Choroid plexus epithelial cell (primary cell): Measurements from ENCODE around the gene NRL.

Source experiments
- DNase-seq: peaks from one replicate; pipeline ENCODE4 v3.0.0-alpha.2; 2010; ENCODE audit warnings: low read depth
- H3K4me3 ChIP-seq: 2 replicates; pipeline ENCODE4 v1.5.1; 2011; ENCODE audit warnings: low read depth, mild to moderate bottlenecking, control low read depth, low read length, moderate library complexity
- TF ChIP-seq, protein P1 (sequence below): conservative IDR thresholded peaks from 2 replicates; pipeline ENCODE4 v1.5.1; 2011; ENCODE audit warnings: low read depth, mild to moderate bottlenecking, control low read depth, inconsistent platforms, low read length, moderate library complexity

Gene NRL

DNA sequence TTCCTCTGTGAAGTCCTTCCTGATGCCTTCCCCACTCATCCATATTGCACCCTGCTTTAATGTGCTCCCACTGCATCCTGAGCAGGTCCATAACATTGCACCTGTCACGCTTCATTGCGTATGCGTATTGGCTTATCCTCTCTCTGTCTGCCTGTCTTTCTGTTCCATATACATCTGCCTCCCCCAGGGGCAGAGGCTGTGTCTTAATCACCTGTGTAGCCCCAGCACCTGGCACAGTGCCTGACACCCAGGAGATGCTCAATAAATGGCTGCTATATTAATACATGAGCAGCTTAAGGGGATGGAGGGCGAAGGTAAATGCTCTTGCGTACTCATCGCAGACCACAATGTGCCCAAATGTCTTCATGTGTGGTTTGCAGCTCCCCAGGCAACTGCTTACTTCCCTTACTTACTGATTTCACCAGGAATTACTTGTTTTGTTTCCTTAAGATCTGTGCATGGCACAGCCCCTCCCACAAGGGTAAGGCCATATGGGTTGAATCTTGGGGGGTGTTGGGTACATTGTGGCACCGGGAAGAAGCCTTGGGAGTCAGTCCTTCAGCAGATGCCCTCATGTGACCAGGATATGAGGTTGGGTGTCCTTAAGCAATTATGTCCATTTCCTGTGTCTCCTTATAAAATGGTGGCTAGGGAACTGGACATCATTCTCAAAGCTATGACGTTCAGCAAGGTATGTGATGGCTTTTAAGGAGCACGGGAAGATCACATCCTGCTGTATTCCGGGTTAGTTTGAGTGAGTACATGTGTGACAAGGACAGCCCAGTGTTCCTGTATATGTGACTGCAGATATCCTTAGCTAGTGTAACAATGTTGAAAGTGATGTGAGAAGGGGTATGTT is 44.2 kb downstream of the NRL start:
- H3K4me3 ChIP-seq: no peak overlapping the region
- no peak for DNase-seq
- TF ChIP-seq, protein P1, sequence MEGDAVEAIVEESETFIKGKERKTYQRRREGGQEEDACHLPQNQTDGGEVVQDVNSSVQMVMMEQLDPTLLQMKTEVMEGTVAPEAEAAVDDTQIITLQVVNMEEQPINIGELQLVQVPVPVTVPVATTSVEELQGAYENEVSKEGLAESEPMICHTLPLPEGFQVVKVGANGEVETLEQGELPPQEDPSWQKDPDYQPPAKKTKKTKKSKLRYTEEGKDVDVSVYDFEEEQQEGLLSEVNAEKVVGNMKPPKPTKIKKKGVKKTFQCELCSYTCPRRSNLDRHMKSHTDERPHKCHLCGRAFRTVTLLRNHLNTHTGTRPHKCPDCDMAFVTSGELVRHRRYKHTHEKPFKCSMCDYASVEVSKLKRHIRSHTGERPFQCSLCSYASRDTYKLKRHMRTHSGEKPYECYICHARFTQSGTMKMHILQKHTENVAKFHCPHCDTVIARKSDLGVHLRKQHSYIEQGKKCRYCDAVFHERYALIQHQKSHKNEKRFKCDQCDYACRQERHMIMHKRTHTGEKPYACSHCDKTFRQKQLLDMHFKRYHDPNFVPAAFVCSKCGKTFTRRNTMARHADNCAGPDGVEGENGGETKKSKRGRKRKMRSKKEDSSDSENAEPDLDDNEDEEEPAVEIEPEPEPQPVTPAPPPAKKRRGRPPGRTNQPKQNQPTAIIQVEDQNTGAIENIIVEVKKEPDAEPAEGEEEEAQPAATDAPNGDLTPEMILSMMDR: no peak

DNA sequence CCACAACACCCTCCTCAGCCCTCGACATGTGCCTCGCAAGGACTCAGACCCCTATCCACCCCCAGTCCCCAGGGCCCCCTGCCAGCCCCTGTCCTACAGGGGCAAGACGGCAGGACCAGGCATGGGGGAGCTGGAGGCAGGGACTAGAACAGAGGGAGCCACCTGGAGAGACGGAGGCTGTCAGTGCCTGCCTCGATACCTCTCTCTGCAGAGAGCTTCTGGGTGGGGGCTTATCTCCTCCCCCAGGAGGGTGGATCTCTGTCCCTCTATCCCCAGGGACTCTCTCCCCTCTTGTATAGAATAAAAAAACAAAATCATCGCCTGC is 45.4 kb downstream of the NRL start:
- H3K4me3 ChIP-seq: no peak overlapping the region
- TF ChIP-seq, protein P1: no peak
- DNase-seq: no peak

DNA sequence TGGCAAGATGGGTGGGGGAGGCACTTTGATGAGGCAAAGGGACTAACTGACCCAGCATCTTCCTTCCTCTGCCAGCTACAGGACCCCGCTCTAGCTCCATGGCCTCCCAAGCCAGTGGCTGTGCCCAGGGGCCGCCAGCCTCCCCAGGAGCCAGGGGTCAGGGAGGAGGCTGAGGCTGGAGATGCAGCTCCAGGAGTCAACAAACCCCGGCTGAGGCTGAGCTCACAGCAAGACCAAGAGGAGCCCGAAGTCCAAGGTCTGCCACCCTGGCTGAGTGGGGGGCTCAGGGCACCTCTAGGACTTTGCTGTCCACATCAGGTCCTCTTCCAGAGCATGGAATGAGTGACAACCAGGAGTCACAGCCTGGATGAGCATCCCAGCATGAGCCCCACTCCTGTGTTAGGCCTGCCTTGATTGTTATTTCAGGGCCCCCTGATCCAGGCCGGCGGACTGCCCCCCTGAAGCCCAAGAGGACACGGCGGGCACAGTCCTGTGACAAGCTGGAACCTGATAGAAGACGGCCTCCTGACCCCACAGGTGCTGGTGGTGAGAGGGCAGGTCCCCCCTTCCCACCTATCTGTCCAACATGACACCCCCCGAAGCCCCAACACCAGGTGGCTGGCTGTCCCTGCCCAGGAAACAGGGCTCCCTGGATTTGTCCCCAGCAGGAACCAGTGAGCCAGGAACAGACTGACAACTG is 45.9 kb downstream of the NRL start:
- TF ChIP-seq, protein P1: no peak
- H3K4me3 ChIP-seq: no peak overlapping the region
- DNase-seq: no peak

DNA sequence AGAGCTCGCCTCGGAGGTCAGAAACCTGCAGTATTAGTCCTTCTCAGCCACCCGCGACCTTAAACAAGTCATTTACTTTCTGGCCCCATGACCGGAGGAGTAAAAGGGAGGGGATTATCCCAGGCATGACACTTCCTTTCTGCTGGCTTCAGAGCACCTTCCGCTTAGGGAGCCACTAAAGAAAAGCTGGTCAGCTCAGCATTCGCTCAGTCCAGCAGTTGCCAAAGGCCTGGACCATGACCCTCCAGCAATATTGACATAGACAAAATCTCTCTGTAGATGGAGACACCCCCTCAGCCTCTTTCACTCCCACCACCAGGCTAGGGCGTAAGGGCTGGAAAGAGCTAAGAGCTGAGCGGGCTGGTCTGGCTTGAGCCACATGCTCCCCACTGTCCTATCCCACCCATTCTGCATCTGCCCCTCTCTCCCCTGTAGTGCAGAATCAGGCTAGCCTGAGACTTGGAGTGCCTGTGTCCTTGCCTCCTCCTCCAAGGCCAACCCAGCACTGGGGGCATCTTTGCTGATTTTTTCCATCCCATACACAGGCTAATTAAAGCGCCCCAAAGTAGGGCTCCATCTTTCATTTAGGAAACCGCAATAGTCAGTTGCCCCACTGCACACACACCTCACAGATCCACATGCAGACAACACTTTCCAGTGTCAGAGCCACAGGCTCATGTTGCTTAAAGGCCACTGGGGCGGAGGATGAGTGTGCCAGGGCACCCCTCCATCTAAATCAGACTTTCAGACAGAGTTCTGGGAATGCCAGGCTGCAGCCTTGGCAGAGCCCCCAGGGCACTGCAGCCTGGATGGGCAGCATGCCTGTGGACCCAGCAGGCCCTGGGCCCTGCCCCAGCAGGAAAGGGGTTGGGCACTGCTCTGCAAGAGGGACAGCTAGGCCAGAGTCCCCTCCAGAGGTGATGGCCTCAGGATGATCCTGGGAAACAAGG is 47.3 kb downstream of the NRL start:
- H3K4me3 ChIP-seq: no peak overlapping the region
- DNase-seq: no peak
- TF ChIP-seq, protein P1: no peak

DNA sequence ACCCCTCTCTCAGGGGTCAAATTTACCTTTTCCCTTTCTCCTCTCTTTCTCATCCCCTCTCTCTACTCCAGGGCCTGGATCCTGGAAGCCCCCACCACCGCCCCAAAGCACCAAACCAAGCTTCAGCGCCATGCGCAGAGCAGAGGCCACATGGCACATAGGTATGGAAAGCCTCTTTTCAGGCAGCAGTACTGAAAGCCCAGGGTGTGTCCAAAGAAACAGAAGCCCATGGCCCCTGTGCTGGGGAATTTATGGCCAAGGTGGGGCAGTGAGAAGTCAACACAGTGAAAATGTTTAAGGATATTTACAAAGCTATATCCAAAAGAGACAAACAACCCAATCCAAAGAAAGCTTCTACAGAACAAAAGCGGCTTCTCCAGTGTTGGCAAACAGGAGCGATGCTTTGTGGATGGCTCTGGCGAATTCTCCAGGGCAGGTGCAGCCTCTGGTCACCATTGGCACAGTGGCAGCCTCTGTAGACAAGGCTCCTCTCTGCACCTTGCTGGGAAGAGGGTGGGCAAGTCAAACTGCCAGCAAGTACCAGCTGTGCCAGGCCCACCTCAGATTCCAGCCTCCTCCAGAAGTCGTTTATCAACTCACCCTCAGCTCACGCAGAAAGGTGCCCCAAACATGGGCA is 48.1 kb downstream of the NRL start:
- TF ChIP-seq, protein P1: no peak
- no peak for DNase-seq
- H3K4me3 ChIP-seq: no peak overlapping the region

DNA sequence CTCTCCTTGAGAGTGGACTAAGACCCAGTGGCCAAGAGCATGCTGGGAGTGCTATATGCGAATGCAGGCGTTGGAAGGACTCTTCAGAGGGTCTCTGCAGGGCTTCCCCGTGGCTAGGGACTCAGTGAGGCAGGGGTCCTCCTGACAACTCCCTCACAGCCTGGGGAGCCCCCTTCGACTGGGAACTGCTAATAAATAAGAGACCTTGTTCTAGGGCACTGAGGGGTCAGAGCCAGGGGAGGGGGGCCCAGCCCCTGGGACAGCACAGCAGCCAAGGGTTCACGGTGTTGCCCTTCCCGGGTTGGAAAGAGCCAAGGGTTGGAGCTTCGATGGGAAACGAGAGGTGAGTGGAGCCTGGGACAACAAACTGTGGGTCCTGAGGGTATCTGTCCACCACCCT is 49.3 kb downstream of the NRL start:
- H3K4me3 ChIP-seq: no peak overlapping the region
- no peak for DNase-seq
- TF ChIP-seq, protein P1: no peak
